HG03159 (cell line): ENCODE results near the gene LKAAEAR1.
"Not testable (repeated sequence)": the region's sequence is repeated elsewhere in the genome, so short reads cannot be mapped to it uniquely, and the experiment has no call there.

Source experiments
- ATAC-seq: cut with Tn5 transposase; IDR thresholded peaks from one replicate; pipeline ENCODE4 v1.9.1; 2021; ENCODE audit warnings: mild to moderate bottlenecking, moderate library complexity; ENCODE audit not compliant: unreplicated experiment

LKAAEAR1 gene

GRCh38 chr20:64099880-64100565, 15.8 kb upstream of the LKAAEAR1 start:
- no peak for ATAC-seq

GRCh38 chr20:64099086-64099786, 15.0 kb upstream of the LKAAEAR1 start:
- ATAC-seq: no peak

- ATAC-seq: no peak
These were observed 14.3 kb upstream of the LKAAEAR1 start for GRCh38 chr20:64098471-64099013.

- ATAC-seq: no peak
These were observed 12.3 kb upstream of the LKAAEAR1 start for GRCh38 chr20:64096535-64096934.

GRCh38 chr20:64095927-64096326, 11.7 kb upstream of the LKAAEAR1 start:
- ATAC-seq: no peak

- ATAC-seq: no peak
These were observed 11.3 kb upstream of the LKAAEAR1 start for GRCh38 chr20:64095455-64095854.

- ATAC-seq: no peak
These were observed 8.9 kb upstream of the LKAAEAR1 start for GRCh38 chr20:64093013-64093503.

GRCh38 chr20:64092258-64093012, 8.2 kb upstream of the LKAAEAR1 start:
- ATAC-seq: no peak

GRCh38 chr20:64091770-64092169, 7.6 kb upstream of the LKAAEAR1 start:
- ATAC-seq: no peak

- ATAC-seq: no peak
These were observed 7.1 kb upstream of the LKAAEAR1 start for GRCh38 chr20:64091340-64091739.

GRCh38 chr20:64090165-64090564, 6.0 kb upstream of the LKAAEAR1 start:
- ATAC-seq: no peak

GRCh38 chr20:64088586-64088985, 4.4 kb upstream of the LKAAEAR1 start:
- not testable (repeated sequence) for ATAC-seq

GRCh38 chr20:64087226-64087825, 3.1 kb upstream of the LKAAEAR1 start:
- ATAC-seq: not testable (repeated sequence)

- ATAC-seq: no peak
These were observed 2.6 kb upstream of the LKAAEAR1 start for GRCh38 chr20:64086801-64087200.

GRCh38 chr20:64084685-64085152, 521 bp upstream of the LKAAEAR1 start:
- no peak for ATAC-seq

GRCh38 chr20:64083378-64083803, 807 bp downstream of the LKAAEAR1 start:
- no peak for ATAC-seq

- ATAC-seq: no peak
These were observed 1.3 kb downstream of the LKAAEAR1 start for GRCh38 chr20:64082820-64083377.

- ATAC-seq: no peak
These were observed 2.0 kb downstream of the LKAAEAR1 start for GRCh38 chr20:64082126-64082731.

GRCh38 chr20:64081624-64081964, 2.6 kb downstream of the LKAAEAR1 start:
- ATAC-seq: no peak
